Stimulated activated CD4-positive, alpha-beta T cell treated with anti-CD3 and anti-CD28 coated beads, Interleukin-1b, Interleukin-23, amount 100 ng/mL, for 24 hours (primary cell): ENCODE measurements around the gene INPP5A.

ENCODE experiments used
- DNase-seq, 4 experiments: peaks; one replicate each; pipeline ENCODE4 v3.0.0-alpha.2; 2020; ENCODE audit warnings: low read depth in 4 of 4, low spot score in 1 of 4

The INPP5A gene

DNA sequence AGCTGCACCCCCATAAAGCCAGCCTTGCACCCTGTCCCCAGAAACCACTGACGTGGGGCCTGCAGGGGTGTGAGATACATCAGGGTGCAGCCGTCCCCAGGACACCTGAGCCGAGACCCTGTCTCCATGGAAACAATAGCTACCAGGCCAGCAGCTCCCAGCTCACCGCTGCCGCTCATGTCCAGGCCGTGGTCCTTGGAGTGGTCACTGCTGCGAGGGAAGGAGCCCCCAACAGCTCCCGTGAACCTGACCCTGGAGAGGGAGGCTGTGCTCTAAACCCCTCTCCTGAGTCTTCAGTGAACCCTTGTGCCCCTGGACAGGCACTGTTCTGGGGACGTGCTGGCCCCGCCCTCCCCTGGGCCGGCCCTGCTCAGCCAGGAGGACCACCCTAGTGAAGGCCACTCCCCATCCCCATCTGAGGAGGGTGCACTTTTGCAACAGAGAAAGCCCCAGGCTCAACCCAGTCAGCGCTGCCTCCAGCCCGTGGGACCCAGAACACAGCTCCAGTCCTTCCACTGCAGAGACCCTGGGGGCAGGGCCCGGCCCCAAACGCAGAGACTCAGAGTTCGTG lies 19.6 kb upstream of the INPP5A start:
- DNase-seq = no peak

DNA sequence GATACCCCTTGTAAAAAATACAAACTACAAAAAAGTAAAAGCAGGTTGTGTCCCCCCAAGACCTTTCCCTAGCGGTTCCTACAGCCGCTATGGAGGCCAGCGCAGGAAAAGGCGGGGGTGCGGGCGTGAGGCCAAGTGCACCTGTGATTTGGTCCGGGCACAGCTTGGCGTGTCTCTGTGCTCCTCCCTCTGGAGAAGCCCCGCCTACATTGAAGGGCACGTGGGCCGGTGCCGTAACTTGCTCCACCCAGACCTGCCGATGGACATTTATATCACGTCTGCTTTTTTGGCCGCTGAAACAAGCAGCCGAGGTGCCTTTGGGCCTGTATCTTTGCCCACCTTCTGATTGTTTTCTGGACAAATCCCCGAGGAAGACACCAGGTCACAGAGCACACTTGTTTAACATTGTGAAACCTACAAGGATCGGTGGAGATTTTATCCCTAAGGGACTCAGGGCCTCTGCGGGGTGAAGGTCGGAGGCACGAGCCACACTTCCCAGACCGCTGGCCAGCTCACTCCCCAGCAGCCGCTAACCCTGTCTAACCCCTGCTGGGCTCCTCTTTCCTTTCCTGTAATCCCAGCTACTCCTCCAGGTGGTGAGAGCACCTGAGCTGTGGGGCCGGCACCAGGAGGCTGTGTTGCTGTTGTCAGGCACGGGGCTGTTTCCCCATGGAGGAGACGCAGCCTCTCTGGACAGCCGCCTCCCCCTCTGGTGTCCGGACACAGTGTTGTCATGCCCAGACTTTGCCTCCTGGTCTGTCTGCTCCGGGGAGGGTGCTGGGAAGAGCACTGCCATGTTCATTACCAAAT lies 18.8 kb upstream of the INPP5A start:
- DNase-seq = no peak

DNA sequence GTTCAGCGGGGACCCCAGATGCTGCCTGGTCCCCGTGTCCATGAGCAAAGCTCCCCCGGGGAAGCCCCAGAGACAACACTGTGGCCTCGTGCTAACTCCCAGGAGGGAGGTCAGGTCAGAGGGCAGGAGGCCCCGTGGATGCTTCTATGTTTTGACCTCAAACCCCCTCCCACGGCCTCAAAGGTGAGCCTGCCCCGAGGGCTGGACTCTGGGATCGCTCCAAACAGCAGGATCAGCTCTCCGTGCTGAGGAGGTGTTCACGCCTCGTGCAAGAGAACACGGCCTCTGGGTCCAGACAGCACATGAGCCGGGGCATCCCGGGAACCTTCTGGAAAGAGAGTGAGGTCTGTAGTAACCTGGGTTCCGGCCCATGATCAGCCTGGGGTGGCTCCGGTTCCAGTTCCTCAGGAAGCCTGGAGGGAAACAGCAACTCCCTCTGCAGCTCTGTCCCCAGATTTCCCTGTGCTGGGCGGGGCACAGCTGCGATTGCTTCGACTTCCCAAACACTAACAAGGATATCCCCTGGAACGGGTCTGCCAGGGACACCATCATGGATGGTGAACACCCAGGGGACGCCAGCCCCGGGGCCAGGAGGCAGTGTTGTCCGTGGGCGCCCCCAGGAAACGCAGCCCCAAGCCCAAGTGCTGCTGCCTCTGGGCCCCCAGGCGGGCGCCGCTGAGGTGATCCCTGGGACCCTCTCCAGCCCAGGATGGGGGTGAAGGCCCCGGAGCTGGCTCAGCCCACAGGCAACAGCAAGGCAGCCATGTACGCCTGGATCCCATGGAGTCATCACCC lies 18.0 kb upstream of the INPP5A start:
- no peak for DNase-seq

DNA sequence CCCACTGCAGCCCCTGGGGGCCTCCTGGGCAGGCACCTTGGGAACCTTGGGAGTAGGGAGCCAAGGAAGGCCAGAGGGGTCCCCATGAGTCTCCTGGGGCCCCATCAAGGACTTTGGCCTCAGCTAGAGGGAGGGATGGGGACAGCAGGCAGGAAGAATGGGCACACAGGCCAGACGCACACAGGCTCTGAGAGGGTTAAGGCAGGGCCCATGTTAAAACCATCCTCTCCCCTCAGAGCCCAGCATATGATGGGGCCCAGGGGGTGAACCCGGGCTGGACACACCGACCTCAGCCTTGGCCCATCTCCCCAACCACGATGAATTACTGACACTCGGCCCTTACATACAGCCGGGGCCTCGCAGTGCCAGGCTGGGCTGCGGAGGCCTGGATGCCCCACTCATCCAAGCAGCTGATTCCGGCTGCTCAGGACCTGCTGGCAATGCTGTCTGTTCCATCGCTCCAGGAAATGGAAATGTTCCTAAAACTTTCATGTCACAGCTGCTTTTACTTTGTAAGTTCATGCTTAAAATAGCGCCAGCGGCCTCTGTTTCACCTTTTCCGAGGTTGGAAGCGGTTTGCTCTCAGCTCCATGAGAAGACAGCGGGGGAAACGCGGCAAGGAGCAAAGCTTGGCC lies 17.3 kb upstream of the INPP5A start:
- DNase-seq = no peak

DNA sequence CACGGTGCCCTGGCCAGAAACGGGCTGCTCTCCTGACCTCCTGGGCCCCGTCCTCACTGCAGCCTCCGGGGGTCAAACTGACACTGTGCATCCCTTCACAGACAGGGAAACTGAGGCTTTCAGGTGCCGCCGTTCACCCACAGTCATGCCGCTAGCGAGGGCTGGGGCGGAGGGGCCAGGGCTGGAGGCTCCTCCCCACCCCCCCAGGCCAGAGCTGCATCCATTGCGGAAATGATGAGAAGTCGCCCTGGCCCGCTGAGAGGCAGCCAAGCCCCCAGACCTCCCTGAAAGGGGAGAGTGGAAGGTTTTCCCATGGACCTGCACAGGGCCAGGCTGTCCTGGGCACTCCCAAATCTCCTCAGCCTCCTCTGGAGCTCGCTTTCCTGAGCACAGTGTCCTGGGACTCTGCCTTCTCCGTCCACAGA lies 16.5 kb upstream of the INPP5A start:
- no peak for DNase-seq

DNA sequence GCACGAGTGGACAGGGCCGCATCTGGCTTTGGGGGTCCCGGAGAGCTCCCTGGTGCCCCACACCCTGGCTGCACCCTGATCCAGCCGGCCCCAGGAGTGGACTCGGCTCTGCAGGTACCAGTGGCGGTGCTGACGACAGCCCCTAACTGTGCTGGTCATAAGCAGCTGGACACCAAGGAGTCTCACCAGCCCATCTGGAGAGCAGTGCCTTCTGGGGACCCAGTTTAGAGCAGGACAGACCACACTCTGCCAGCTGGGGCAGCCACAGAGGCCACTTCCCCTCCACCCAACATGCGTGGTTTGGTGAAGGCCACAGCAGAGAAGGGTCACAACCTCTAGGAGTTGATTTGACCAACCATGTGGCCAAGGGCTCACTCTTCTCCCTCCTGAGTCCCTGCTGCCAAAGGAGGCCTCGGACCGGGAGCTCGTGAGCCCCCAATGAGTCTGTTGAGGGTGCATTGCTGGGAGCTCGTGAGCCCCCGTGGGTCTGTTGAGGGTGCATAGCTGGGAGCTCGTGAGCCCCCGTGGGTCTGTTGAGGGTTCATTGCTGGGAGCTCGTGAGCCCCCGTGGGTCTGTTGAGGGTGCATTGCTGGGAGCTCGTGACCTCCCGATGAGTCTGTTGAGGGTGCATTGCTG lies 16.0 kb upstream of the INPP5A start:
- no peak for DNase-seq

DNA sequence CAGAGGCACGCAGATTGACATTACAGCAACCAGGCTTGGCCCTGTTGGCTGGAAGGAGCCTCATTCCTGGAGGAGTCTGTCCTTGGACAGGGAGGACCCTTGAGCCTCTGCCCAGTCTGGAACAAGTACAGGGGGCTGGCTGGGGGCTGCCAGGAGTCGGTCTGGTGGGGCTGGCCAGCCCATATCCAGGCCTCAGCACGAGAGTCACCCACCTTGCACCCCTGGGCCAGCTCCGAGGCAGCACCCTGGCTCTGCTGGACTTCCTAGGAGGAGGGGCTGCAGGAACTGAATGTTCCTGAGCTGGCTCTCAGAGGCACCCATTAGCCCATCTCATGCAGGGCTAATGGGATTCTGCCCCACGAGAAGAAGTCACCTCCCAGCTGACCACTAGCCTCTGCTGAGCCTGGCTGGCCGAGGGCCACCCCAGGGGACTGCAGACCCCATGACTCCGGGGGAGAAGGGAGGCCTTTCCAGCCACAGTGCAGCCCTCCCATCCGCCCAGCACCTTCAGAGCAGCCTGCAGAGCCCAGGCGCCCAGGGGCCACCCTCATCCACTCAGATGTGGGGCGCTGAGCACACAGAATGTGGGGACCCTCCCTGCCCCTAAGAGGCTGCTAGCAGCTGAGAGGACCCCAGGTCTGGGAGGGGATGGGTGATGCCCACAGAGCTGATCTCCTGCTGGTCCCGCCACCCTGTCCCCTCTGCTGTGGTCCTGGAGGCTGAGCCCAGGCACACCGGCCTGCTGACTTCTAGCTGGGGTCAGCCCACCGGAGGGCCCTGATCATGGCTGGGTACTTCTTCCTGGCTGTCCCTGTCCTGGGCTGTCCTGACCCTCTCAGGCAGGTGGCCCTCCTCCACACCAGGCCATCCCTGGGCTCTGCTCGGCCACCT lies 14.8 kb upstream of the INPP5A start:
- no peak for DNase-seq

DNA sequence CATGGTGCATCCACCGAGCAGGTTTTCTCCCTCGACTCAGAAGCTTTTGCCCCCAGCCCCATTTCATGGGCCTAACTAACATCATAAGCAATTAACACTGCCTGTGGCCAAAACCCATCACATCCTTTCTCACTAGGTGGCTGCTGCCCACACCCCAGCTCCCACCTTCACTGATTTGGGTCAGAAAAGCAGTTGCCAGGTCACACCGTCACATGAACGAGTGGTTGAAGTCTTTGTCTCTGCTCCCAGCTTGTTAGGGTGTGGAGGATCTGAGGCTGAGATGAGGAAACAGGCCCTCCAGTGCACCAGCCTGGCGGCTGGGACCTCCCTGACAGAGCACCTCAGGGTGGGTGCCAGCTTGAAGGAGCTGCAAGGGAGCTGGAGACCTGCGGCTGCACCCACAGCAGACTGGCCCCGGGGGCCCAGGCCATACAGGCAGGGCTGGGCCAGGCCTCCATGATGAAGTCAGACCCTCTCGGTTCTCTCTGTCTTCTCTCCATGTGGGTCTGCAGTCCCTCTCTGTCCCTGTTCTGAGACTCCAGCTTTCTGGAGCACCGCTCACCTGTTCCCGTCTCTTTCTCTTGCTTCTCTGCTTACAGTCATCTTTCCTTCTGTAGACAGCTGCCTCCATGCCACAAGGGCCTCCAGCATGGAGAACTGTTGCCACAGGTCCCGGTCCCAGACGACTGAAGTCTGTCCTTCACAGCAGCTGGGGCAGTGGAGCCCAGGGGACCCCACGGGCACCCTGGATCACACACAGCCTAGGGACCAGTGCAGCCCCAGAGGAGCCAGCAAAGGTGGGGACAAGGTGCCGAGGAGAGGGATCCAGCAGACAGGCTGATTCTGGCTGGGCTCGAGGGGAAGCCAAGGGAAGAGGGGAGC lies 13.8 kb upstream of the INPP5A start:
- no peak for DNase-seq

DNA sequence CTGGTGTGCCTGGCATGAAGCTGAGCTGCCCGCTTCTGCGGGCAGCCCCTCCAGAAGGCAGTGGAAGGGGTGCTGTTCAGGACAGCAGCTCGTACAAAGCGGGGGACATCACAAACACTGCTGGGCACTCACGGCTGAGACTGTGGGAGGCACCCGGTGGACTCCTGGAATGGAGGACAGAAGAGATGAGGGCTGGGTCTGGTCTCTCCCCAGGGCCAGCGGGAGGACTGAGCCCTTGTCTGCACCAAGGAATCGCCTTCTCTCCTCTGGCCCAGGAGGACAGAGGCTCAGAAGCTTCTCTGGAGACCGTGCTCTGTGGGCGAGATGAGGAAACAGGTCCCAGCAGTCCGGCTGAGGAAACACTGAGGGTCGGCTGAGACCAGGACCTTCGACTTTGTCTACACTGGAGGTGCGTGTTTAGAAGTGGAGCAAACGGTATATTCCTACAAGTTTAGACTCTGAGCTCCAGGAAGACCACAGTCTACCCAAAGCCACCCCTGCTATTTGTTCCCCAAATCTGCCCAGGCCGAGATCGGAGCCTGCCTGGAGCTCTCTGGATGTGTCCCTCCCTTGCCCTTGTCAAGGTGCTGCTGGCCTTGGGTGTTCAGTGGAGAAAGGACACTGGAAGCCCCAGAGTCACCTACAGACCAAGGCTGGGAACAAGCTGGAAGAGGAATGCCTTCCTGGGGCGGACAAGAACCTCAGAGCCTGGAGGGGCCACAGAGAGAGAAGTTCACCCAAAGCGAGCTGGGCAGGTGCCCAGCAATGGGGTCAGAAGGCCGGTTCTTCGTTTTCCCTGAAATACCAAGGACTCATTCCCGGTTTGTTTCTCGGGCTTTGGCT lies 12.9 kb upstream of the INPP5A start:
- DNase-seq = no peak

DNA sequence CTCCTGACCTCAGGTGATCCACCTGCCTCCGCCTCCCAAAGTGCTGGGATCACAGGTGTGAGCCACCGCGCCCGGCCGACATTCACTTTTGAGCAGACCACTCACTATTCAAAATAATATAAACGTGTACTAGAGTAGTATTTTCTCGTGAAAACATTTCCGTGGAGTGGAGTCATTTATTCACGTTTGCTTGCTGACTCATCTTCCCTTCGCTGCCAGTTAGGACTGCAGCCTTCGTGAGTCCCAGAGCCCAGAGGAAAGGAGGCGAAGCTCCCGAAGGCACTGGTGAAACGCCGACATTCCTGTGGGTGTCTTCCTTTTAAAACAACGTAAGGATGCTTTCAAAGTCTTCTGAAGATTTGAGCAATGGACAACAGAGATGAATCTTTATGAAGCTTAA lies 10.9 kb upstream of the INPP5A start:
- no peak for DNase-seq

DNA sequence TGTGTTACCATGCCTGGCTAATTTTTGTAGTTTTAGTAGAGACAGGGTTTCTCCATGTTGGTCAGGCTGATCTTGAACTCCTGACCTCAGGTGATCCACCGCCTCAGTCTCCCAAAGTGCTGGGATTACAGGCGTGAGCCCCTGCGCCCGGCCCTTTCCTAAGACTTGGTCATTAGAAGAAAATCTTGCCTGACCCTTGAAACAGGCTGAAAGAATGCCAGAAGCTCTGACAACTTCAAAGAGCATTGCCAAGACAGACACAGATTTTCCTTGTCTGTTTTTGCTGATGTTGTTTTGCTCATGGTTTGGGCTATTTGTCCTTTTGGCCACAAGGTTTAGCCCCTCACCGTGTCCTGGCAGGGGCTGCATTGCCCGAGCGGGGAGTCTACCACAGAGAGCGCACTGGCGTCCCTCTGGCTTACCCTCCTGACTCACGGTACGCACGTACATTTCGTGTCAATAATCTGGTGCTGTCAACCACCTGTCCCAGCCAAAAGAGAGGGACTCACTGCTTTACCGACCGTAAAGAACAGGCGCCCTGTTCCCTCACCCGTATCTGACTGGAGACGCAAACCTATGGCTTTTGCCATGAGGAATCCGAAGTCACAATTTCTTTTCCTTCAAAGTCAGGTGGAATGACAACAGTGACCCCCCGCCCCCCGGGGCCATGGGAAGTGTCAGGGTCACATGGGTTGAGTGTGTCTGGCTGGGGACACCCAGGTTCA lies 10.1 kb upstream of the INPP5A start:
- DNase-seq = no peak

DNA sequence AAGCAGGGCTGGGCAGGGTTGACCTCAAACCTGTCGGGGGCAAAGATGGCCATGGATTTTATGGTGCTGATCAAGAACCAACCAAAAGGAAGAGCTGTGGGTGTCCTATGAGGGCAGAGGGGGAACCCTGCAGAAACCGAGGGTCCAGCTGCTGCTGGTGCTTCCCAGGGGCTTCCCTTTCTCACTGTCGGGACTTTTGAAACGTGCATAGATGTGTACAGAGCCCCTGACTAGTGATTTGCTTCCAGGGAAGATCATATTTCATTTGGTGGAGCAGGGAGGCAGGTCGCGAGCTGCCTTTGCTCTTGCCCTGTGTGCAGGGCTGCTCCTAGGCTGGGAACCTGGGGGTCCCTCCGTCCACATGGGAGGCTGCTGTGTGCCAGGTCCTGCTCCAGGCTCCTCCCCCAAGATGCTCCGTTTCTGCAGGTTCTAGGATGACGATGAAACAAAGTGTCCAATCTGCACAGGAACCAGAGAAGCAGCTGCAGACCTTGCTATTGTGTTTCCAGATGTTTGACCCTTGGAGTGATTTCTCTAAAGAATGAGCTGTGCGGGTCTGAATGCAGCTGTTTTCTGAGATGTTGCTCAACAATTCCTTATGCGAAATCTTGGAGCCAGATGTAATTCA lies 9.4 kb upstream of the INPP5A start:
- DNase-seq = no peak

DNA sequence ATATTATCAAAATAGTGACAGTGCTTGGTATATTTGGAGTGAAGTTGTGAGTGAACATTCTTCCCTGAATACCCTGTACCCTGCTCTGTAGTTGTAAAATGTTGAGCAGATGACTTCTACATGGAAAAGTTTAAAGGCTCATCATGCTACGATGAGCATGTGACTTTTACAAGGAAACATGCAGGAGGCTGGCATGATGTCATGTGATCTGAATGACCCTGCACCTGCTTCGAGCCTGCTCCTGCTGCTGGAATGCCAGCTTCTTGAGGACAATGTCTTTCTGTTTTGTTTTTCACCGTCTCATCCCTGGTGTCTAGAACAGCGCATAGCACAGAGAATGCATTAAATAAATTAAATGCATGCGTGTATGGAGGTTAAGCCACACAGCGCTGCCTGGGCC lies 5.4 kb upstream of the INPP5A start:
- no peak for DNase-seq

DNA sequence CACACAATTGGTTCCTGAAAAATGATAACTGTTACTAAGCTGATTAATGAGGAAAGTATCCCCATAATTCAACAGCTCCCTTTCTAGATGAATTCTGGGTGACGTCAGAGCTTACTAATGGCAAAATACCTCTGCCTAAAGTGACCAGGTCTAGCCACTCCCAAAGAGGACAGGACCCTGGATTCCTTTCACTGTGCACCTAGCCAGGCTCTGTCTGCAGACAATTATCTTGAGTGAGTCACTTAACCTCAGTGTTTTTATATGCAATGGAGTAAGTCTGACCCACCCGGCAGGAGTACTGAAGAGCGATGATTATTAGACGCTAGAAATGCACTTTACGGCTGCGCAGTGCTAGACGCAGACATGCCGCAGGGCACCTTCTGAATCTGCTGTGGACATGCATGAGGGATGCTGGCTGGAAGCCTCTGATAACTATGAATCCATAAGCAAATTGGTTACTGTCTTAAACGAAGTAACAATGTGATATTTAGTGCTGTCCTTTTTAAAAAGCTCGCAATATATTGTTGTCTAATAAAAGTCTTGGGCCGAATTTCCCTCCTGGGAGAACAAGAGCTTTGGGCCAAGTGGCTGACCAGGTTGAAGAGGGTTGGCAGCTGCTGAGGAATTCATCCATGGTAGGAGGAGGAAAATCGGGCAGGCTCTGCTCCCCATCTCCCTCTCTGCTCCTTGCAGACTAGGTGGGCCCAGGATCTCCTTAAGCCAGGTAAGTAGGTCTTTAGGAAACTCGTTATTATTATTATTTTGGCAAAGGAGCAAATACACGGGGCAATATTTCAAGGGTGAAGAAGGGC lies 4.6 kb upstream of the INPP5A start:
- DNase-seq = no peak

DNA sequence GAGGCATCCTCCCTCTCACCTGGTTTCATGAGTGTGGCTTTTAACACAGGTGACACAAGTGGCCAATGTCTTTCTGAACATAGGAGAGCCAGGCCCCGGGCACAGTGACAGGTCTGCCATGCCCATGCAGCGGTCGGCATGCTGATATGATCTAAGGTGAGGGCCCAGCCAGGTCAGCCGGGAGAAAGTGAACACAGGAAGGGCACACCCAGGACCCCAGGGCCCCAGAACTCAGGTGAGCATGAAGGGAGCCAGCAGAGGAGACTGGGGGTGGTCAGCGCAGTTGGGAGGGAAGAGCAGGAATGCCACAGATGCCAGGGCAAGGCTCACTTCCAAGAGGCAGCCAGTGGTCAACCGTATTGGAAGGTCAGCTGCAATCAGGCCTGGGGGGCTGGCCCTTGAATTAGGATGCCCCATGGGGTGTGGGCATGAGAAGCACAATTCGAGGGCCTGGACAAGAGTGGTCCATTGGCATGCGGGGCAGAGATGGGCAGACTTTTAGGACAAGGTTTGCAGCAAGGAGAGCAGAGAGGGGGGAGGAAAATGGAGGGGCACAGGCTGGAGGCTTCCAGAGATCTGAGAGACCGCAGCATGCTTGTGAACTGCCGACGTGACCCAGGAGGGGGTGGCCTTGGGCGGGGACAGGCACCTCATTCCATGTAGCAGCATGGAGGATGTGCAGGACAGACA lies 3.9 kb upstream of the INPP5A start:
- DNase-seq = no peak
